Measurements from ENCODE around the gene SLC25A21.

SLC25A21 gene

DNA sequence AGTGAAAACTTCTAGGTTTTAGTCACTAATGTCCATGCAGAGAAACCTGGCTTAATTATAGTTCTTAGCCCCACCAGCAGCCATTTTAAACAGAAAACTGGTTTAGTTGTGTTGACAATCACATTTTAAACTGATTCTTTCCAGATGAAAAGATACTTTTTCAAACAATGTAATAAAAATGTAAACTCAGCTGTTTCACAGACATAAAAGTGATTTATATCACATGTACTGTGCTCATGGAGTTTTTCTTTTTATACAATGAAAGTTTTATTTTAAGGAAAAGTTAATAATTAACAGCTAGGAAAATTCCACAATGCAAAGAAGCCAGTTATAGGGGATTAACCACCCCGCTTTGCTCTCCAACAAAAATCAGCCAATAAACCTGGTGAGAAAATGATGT is 381.0 kb downstream of the SLC25A21 start:
- no peak for TF ChIP-seq TCF4 (CRISPR knock-in tag; IDR thresholded peaks at IDR 0.05; ENCODE audit: borderline replicate concordance)
- no peak for TF ChIP-seq CSDC2 (CRISPR knock-in tag; IDR thresholded peaks at IDR 0.05)
- TF ChIP-seq ZC3H10 (CRISPR knock-in tag; IDR thresholded peaks at IDR 0.05), result no peak
- TF ChIP-seq ISL1 (CRISPR knock-in tag; IDR thresholded peaks at IDR 0.05), result no peak
- TF ChIP-seq ZFP3 (CRISPR knock-in tag; IDR thresholded peaks at IDR 0.05), result no peak
- TF ChIP-seq ZNF8 (CRISPR knock-in tag; IDR thresholded peaks at IDR 0.05), result no peak
- no peak for TF ChIP-seq CREB5 (CRISPR knock-in tag; IDR thresholded peaks at IDR 0.05; ENCODE audit: low read depth)
- TF ChIP-seq, protein P1, sequence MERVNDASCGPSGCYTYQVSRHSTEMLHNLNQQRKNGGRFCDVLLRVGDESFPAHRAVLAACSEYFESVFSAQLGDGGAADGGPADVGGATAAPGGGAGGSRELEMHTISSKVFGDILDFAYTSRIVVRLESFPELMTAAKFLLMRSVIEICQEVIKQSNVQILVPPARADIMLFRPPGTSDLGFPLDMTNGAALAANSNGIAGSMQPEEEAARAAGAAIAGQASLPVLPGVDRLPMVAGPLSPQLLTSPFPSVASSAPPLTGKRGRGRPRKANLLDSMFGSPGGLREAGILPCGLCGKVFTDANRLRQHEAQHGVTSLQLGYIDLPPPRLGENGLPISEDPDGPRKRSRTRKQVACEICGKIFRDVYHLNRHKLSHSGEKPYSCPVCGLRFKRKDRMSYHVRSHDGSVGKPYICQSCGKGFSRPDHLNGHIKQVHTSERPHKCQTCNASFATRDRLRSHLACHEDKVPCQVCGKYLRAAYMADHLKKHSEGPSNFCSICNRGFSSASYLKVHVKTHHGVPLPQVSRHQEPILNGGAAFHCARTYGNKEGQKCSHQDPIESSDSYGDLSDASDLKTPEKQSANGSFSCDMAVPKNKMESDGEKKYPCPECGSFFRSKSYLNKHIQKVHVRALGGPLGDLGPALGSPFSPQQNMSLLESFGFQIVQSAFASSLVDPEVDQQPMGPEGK (CRISPR knock-in tag; IDR thresholded peaks at IDR 0.05; ENCODE audit: borderline replicate concordance), result no peak
- TF ChIP-seq GLIS3 (CRISPR knock-in tag; IDR thresholded peaks at IDR 0.05), result no peak
- no peak for TF ChIP-seq SNAI2 (CRISPR knock-in tag; IDR thresholded peaks at IDR 0.05)
- no peak for TF ChIP-seq PPARA (CRISPR knock-in tag; IDR thresholded peaks at IDR 0.05; ENCODE audit: borderline replicate concordance)
- no peak for TF ChIP-seq ESRRG (CRISPR knock-in tag; IDR thresholded peaks at IDR 0.05)
- TF ChIP-seq ZFP30 (CRISPR knock-in tag; IDR thresholded peaks at IDR 0.05), result no peak
- TF ChIP-seq TOX (CRISPR knock-in tag; IDR thresholded peaks at IDR 0.05; ENCODE audit: borderline replicate concordance), result no peak
- no peak for TF ChIP-seq RARB (CRISPR knock-in tag; IDR thresholded peaks at IDR 0.05)
- no peak for TF ChIP-seq ZNF565 (CRISPR knock-in tag; conservative IDR thresholded peaks at IDR 0.05; ENCODE audit: low read depth)
- TF ChIP-seq POU6F1 (CRISPR knock-in tag; IDR thresholded peaks at IDR 0.05; ENCODE audit: borderline replicate concordance, low read depth), result no peak
- no peak for TF ChIP-seq ZNF70 (CRISPR knock-in tag; IDR thresholded peaks at IDR 0.05)
- TF ChIP-seq TSHZ2 (CRISPR knock-in tag; IDR thresholded peaks at IDR 0.05), result no peak
- no peak for ATAC-seq

DNA sequence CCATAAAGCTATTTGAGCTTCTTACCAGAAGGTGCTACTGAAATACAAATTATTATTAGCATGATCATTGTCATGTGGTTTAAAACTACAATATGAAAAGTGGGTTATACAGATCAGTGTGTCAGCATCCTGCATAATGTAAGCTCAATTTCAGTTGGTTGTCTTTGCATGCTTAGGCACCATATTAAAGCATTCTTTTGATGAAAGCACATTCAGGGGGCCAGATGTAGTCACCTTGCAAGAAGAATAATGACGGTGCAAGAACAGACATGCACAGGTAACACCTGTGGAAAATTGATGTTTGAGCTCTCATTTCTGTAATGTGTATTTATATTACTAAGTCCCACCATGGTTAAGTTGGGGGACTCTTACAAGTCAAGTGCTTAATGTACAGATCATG is 386.9 kb downstream of the SLC25A21 start:
- TF ChIP-seq RARB (CRISPR knock-in tag; IDR thresholded peaks at IDR 0.05), result no peak
- no peak for TF ChIP-seq ARNTL (CRISPR knock-in tag; IDR thresholded peaks at IDR 0.05; ENCODE audit: borderline replicate concordance, low read depth)
- TF ChIP-seq TOX (CRISPR knock-in tag; IDR thresholded peaks at IDR 0.05; ENCODE audit: borderline replicate concordance), result no peak
- TF ChIP-seq ZFP30 (CRISPR knock-in tag; IDR thresholded peaks at IDR 0.05), result no peak
- TF ChIP-seq TSHZ2 (CRISPR knock-in tag; IDR thresholded peaks at IDR 0.05), result no peak
- TF ChIP-seq BACH2 (CRISPR knock-in tag; IDR thresholded peaks at IDR 0.05; ENCODE audit: borderline replicate concordance), result no peak
- TF ChIP-seq ZNF70 (CRISPR knock-in tag; IDR thresholded peaks at IDR 0.05), result no peak
- TF ChIP-seq CSDC2 (CRISPR knock-in tag; IDR thresholded peaks at IDR 0.05), result no peak
- no peak for TF ChIP-seq PPARA (CRISPR knock-in tag; IDR thresholded peaks at IDR 0.05; ENCODE audit: borderline replicate concordance)
- no peak for TF ChIP-seq CREB5 (CRISPR knock-in tag; IDR thresholded peaks at IDR 0.05; ENCODE audit: low read depth)
- no peak for TF ChIP-seq TCF4 (CRISPR knock-in tag; IDR thresholded peaks at IDR 0.05; ENCODE audit: borderline replicate concordance)
- TF ChIP-seq ZNF8 (CRISPR knock-in tag; IDR thresholded peaks at IDR 0.05), result no peak
- TF ChIP-seq ISL1 (CRISPR knock-in tag; IDR thresholded peaks at IDR 0.05), result no peak
- TF ChIP-seq, protein P1 (CRISPR knock-in tag; IDR thresholded peaks at IDR 0.05; ENCODE audit: borderline replicate concordance), result no peak
- ATAC-seq, result no peak
